Thoracic aorta (tissue), 2 donors: ENCODE results near the gene ELAVL1. TPM values are rescaled to one million over a fixed set of nuclear protein-coding genes. Genes with fewer than 3 reads are reported as not detected.
A peak's percentile ranks its signal among the peaks of the same experiment; 100 is the strongest.
"Not testable (repeated sequence)": the region's sequence is repeated elsewhere in the genome, so short reads cannot be mapped to it uniquely, and the experiment has no call there.

Source experiments
- ATAC-seq: fragments of 150-250 bp; one replicate; pipeline ENCODE4 v1.8.0; 2017; ENCODE audit warnings: low read depth; ENCODE audit not compliant: insufficient number of reproducible peaks, low FRiP score
- DNase-seq: peaks from one replicate; pipeline ENCODE4 v3.0.0-alpha.2; 2020; ENCODE audit warnings: low spot score
- H3K27ac ChIP-seq, 2 donors: fragments of 200-600 bp; sonication (generic); 1 replicate in 1 of 2; 2 replicates in 1 of 2; pipeline ENCODE4 v1.5.1; 2016; ENCODE audit warnings: mild to moderate bottlenecking in 2 of 2, moderate library complexity in 2 of 2
- H3K27me3 ChIP-seq: fragments of 200-600 bp; sonication (generic); replicated peaks from 2 replicates; pipeline ENCODE4 v1.6.0; 2016; ENCODE audit warnings: mild to moderate bottlenecking; ENCODE audit not compliant: insufficient read depth
- H3K36me3 ChIP-seq: fragments of 200-600 bp; sonication (generic); one replicate; pipeline ENCODE4 v1.5.1; 2016
- H3K4me1 ChIP-seq, 2 donors: fragments of 200-600 bp; sonication (generic); 1 replicate in 1 of 2; 2 replicates in 1 of 2; pipeline versions ENCODE4 v1.5.1 to v1.6.0; 2016; ENCODE audit warnings: low read depth in 2 of 2, mild to moderate bottlenecking in 1 of 2; ENCODE audit not compliant: control insufficient read depth in 1 of 2
- H3K4me3 ChIP-seq: fragments of 200-600 bp; sonication (generic); 2 replicates; pipeline ENCODE4 v1.5.1; 2016; ENCODE audit warnings: mild to moderate bottlenecking
- H3K9me3 ChIP-seq: fragments of 200-600 bp; sonication (generic); 2 replicates; pipeline ENCODE4 v1.5.1; 2016
- total RNA-seq, 2 donors: library from RNA; depleted of rRNA; stranded (reverse); fragments of >200 nt; gene quantifications; one replicate each; pipeline versions ENCODE4 v1.1.0 to v1.2.3, GENCODE V29; 2016
- TF ChIP-seq, protein P1 (sequence below): fragments of 200-600 bp; sonication (generic); IDR thresholded peaks from one replicate; pipeline ENCODE4 v1.5.1; 2019; ENCODE audit warnings: antibody characterized with exemption

The ELAVL1 gene
- total RNA-seq, 2 donors from 2014 or later: 33.6 to 39.2 TPM

DNA sequence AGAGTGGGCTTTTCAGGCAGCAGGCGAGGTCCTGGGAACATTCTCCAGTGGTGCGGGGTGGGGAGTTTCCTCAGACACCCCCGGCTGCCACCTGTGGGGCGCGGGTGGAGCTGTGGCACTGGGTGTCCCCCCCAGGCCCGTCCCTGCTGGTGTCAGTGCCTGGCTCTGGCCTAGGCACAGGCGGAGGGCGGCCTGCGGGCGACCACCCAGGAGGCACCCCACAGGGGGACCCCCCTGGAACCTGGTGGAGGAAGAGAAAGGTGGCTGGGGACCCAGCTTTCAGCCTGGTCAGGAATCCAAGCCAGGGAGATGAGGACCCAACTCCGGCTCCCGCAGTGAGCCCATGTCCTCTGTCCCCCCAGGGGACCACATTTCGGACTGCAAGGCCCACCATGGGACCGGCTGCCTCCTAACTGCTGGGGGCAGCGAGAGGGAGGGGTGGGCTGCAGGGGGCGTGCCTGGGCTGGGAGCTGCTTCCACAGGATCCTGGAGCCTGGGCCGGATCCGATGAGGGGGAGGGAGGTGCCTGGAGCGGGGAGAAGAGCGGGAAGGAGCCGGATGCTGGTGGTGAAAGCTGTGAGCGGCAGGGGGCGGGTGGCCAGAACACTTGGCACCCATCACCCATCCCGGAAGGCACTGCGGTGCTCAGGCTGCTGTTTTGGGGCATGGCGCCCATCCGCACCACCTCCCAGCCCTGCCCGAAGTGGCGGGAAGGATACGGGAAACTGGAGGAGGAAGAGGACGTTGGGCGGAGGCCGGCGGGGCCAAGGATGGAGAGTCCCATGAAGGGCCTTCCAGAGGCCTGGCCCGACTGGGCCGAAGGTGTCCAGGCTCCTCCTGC is 74.0 kb downstream of the ELAVL1 start:
- Histone ChIP-seq H3K4me3 (no peak overlapping the region), H3K27me3 (no peaks in the 10 kb centered on the region), H3K36me3 (peaks cover 52% of the 10 kb centered on the region), H3K9me3 (no peaks in the 10 kb centered on the region), H3K4me1 (peaks cover 28 to 44% of the 10 kb centered on the region in 2 donors), H3K27ac (peak overlapping the region; percentile 42 to 99)
- TF ChIP-seq, protein P1, sequence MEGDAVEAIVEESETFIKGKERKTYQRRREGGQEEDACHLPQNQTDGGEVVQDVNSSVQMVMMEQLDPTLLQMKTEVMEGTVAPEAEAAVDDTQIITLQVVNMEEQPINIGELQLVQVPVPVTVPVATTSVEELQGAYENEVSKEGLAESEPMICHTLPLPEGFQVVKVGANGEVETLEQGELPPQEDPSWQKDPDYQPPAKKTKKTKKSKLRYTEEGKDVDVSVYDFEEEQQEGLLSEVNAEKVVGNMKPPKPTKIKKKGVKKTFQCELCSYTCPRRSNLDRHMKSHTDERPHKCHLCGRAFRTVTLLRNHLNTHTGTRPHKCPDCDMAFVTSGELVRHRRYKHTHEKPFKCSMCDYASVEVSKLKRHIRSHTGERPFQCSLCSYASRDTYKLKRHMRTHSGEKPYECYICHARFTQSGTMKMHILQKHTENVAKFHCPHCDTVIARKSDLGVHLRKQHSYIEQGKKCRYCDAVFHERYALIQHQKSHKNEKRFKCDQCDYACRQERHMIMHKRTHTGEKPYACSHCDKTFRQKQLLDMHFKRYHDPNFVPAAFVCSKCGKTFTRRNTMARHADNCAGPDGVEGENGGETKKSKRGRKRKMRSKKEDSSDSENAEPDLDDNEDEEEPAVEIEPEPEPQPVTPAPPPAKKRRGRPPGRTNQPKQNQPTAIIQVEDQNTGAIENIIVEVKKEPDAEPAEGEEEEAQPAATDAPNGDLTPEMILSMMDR: no peak
- ATAC-seq (no peak), DNase-seq (no peak)

DNA sequence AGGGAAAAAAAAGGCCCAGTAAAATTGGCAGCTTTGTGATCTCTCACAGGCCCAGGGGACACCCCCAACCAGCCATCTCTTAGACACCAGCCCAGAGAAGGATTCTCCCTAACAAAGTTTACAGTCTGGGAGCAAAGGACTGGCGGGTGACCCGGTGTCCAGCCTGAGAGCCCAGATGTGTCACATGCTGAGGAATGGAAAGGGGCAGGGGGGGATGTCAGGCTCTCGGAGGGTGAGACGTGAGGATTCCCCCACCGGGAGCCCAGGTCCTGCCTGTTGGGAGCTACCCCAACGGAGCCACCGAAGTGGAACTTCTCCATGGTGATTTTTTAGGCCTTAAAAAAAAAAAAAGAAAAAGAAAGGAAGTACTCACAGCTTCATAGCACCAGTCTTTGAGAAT is 74.7 kb downstream of the ELAVL1 start:
- TF ChIP-seq, protein P1: no peak
- Histone ChIP-seq H3K27me3 (no peaks in the 10 kb centered on the region), H3K36me3 (peaks cover 45% of the 10 kb centered on the region), H3K27ac (peak overlapping the region; percentile 91 to 99), H3K9me3 (no peaks in the 10 kb centered on the region), H3K4me3 (no peak overlapping the region), H3K4me1 (peaks cover 31 to 48% of the 10 kb centered on the region in 2 donors)
- DNase-seq: no peak
- ATAC-seq: no peak

DNA sequence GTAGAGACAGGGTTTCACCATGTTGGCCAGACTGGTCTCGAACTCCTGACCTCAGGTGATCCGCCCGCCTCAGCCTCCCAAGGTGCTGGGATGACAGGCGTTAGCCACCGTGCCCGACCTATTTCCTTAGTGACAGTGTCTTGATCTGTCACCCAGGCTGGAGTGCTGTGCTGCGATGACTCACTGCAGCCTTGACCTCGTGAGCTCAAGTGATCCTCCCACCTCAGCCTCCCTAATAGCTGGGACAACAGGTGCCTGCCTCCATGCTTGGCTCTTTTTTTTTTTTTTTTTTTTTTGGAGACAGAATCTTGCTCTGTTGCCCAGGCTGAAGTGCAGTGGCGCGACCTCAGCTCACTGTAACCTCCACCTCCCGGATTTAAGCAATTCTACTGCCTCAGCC is 75.4 kb downstream of the ELAVL1 start:
- not testable (repeated sequence) for ATAC-seq, H3K4me3 ChIP-seq, DNase-seq, H3K9me3 ChIP-seq, H3K27me3 ChIP-seq
- peaks cover 39% of the 10 kb centered on the region for H3K36me3 ChIP-seq
- H3K27ac ChIP-seq: peak overlapping the region; percentile 91 to 99
- H3K4me1 ChIP-seq: peaks cover 37 to 54% of the 10 kb centered on the region in 2 donors

DNA sequence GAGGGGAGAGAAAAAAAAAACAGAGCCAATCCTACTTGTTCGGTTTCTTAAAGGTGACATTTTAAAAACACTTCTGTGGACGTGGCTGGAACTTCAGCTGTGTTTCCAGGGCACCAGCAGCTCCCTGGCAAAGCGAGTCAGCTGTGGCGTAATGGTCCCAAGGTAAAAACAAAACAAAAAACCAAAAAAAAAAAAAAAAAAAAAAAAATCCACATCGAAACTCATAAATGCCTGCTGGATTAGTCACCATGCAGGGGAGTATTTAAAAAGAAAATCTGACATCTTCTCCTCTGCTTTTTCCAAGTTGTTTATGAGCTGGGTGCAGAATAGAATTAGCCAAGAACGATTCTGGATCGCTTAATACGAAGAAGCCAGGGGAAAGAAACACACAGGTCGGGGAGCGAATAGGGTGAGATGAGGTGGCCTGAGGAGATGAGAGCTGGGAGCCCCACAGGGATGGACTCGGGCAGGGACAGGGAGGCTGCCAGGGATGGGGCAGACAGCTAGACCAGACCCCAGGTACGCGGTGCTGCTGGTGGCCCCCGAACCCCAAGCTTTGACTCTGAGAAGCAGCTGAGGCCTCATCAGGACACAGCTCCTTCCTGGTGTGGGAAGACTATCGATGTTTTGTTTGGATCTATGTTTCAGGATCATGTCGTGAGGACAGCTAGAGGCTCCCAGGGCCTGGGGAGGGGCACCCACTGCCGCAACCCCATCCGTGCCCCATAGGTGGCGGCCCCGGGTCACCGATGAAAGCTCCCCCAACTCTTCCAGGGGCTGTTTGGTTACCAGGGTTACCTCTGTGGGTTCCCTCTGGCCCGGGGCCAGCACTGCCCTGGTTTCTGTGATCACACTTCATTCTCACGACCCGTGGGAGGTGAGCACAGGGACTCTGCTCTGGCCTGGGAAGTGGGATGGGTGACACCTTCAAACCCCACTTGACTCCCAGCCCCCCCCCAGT is 76.4 kb downstream of the ELAVL1 start:
- DNase-seq (no peak), ATAC-seq (peak; percentile 32)
- Histone ChIP-seq H3K27ac (peak overlapping the region; percentile 91 to 99), H3K4me3 (peak overlapping the region; percentile 62), H3K27me3 (no peaks in the 10 kb centered on the region), H3K4me1 (peaks cover 38 to 58% of the 10 kb centered on the region in 2 donors), H3K9me3 (no peaks in the 10 kb centered on the region), H3K36me3 (peaks cover 34% of the 10 kb centered on the region)
- TF ChIP-seq, protein P1: peak; percentile 40

DNA sequence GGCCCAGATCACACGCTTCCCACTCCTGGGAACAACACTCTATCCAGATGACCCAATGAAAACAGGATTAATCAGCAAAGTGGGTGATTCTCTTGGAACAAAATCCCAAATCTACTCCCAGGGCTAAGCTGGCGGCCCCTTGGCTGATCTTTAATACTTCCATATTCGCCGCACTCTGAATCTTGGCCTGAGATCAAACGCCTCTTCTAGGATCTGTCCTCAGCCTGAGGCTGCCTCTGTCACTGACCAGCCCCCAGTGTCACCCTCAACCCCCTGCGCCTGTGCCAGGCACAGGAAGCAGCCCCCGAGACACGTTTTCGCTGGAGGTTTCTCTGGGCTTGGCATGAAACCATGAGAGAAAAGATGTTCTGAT is 77.1 kb downstream of the ELAVL1 start:
- no peak for DNase-seq
- Histone ChIP-seq H3K27ac (peak overlapping the region; percentile 91 to 99), H3K27me3 (no peaks in the 10 kb centered on the region), H3K9me3 (no peaks in the 10 kb centered on the region), H3K36me3 (peaks cover 27% of the 10 kb centered on the region), H3K4me3 (peak overlapping the region; percentile 62), H3K4me1 (peaks cover 38 to 58% of the 10 kb centered on the region in 2 donors)
- peak; percentile 2 for ATAC-seq
- TF ChIP-seq, protein P1: no peak
